Measurements from ENCODE around the gene ADM5.

ADM5 gene

DNA sequence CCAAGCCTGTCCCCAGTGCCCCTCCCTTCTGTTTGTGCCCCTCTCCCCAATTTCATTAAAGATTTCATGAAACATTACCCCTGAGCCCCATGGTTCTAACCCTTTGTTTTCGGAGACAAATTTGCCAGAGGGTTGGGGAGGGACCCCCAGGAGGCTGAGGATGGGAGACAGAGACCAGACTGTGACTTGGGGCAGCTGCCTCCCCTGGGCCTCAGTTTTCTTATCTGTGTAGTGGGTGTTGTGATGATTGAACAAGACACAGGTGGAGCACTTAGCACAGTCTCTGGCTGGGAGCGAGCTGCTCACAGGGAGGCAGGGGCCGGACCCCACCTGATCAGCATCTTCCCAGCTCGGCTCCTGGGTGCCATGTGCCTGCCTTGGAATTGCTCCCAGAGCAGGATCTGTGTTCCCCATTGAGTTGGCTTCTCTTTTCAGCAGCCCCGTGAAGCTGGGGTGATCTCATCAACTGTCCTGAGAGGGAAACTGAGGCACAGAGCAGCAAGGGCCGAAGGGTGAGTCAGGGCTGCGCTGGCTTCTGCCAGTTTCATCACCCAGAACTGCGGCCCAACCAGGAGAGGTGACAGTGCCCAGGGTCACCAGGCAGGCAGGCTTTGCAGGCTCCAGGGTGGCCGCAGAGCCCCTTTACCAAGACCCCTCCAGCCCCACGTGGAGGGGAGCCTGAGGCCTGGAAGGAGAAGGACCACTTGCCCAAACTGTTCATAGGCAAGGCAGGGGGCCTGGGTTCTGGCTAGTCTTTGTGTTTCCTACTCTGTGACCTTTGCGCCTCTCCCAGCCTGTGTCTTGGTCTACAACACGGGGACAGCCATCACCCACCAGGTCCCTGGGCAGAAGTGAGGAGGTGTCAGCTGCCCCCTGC is 30.6 kb upstream of the ADM5 start:
- FAIRE-seq: no peak

DNA sequence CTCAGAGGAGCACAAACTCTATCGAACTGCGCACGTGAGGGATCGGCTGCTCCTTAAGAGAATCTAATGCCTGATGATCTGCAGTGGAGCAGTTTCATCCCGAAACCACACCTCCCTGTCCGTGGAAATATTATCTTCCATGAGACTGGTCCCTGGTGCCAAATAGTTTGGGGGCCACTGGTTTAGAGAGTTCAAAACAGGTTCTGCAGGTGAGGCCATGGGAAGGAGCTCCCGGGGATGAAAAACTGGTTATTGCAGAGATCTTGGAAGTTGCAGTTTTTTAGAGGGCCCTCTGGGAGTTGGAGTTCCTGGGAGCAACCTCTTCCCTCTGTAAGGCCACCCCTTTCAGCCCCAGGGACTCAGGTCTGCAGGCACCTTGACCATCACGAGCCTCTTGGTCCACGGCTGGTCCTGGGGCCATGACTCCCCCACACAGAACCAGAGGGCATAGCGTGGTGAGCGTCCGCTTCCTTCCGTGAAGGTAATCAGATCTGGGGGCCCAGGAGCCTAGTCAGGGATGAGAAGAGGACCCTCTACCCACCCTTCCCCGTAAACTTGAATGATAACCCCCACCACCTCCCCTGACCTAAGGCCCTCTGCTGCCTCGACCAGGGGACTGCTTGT is 28.9 kb upstream of the ADM5 start:
- FAIRE-seq: no peak

DNA sequence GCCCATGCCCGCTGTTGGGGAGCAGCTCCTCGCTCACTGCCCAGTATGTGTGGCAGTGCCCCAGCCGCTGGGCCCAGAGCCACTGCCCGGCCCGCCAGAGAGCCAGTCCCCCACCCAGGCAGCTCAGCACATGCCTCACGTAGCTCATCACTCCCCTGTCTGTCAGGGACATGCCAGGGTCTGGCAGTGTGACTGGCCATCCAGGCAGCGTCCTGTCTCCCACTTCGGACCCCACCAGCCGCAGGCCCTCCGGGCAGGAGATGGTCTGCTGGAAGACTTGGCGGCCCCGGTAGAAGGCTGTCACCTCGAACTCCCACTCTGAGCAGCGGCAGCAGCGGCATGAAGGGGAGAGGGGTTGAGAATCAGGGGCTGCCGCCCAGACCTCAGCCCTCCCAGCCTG is 27.4 kb upstream of the ADM5 start:
- FAIRE-seq: no peak

DNA sequence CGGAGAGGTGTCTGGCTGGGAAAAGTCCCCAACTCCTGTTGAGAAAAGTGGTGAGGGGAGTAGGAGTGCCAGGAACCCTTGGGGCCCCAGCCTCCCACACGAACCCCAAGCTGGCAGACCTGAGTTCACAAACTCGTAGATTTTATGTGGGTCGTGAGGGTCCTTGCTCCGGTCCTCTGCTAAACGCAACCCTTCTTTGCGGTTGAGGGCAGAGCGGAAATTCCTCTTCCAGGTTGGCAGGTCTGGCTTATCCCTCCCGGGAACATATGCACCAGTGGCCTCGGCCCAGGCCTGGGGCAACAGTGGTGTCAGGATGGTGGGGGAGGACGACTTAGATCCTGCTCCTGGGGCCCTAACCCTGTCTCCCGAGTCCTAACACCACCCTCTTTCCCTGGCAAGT is 26.2 kb upstream of the ADM5 start:
- FAIRE-seq: no peak

DNA sequence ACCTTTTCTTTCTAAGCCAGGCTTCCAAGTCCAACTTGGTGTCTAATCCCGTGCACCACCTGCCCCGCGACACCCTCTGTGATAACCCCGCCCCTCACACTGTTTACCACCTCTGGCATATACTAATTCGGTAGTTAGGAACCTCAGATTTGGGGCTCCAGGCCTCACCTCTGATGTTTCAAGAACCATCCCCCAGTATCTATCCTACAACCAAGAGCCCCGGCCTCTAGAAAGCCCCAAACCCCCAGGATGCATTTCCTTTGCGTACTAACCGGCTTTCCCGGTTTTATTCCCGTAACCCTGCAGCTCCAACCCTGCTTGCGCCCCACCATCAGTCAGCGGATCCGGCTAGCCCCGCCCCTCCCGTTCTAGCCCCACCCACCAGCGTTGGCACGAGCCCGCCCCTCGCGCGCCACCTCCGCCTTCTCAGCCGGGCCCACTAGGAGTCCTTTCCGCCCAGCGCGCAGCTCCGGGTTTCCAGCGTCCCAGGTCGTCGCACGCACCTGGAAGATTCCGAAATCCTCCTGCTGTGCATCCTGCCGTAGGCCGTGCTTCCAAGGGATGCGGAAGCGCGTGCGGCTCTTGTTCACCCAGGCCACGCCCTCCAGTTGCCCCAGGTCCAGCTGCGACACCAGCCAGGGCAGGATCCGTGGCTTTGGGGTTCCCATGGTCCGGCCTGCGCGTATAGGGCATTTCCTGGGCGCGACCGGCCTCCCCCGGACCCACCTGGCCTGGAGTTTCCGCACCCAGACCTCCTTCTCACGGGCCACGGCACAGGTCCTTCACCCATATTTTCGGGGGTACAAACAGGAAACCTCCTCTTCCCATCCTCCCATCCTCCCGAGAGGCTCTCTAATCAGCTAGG is 25.0 kb upstream of the ADM5 start:
- FAIRE-seq: no peak

DNA sequence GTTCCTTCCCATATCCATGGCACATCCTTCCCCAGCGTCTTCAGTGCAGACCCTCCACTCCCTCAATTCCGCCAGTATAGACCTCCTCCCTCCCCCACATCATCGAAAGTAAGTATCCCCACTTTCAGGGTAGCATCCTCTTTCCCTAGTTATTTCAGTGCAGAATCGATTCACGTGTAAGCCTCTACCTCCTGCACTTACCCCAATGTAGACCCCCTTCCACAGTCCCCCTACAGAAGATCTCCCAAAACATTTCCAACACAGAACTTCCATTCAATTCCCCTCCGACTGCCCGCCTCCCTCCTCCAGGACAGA is 24.4 kb upstream of the ADM5 start:
- no peak for FAIRE-seq

DNA sequence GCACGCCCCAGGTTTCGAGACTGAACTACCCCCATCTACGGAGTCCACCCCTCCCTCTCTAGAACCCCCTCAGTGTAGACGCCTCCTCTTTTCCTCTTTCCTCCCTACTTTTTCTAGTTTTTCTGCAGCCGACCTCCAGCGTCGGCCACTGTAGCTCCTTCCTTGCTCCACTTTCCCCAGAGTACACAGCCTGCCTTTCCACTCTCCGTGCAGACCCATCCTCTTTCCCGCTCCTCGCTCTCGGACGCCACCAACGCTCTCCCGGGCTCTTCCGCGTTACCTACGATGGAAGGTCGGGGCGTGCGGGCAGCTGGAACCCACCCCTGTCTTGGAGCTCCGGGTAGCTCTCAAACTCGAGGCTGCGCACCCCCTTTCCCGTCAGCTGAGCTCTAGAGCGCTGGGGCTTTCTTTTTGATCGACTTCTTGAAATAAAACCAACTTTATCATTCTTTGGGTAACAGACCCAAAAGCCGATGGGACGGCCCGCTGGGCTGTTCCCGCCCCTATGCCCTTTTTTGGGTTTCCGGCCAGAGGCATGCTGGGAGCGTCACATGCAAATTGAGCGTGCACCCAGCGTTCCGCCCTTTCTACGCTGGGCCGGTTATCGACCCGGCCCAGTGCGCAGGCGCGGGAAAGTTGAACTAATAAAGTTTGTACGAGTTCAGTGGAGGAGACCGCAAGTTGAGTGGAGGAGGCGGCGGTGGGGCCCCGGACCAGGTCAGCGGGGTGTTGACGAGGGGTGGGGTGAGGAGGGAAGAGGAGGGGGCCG is 23.9 kb upstream of the ADM5 start, which contains the start of the genes BCL2L12 and IRF3:
Gene BCL2L12, plus strand, starts transcription at position 583 of the 769 bp plus-strand sequence. CDS start 760 bp downstream, outside the sequence.
Gene IRF3, minus strand, starts transcription at position 507 of the 769 bp plus-strand sequence. CDS start 1,019 bp downstream, outside the sequence.
- peak; percentile 94 for FAIRE-seq

DNA sequence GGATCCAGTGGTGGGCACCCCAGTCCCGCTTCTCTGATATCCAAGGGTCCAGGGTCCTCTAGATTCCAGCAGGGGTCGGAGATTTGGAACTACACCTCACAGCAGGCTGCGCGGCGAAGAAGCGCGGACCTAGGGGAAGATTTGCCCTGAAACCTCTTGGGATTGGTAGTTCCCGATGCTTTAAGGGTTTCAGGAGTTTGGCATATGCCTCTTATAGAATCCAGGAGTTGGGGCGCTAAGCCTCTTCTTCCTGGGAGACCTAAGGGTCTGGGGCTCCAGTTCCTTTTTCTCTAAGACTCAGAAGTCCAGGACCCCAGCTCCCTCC is 23.3 kb upstream of the ADM5 start:
- no peak for FAIRE-seq

DNA sequence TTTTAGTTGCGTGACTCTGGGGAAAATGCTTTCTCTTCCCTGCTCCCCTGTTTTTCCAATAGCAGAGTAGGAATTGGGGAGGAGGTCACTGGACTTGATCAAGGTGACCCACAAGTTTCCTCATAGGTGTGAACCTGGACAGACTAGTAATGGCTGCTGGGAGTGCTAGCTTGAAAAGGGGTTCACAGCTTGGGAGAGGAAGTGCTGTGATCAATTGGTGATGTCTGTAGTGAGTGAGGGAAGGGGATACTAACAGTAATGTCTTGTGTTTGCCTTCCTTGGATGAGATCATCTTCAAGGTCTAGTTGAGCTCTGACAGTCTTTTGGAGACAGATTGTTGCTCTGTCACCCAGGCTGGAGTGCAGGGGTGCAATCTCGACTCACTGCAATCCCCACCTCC is 21.9 kb upstream of the ADM5 start:
- FAIRE-seq: no peak

DNA sequence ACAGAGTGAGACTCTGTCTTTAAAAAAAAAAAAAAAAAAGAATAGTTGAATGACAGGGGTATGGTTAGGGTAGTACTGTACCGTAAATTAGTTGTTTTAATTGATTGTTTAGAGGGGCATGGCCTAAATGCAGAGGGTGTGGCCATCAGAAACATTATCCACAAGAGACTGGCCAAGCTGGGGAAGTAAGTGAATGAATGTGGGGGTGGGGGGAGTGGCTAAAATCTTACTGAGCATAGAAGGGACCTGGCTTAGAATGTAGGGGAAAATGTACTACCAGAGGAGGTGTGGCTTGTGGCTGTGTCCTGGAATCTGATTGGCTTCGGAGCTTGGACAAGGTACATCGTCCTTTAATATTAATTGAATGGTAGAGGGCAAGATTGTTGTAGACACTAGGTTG is 19.9 kb upstream of the ADM5 start:
- no peak for FAIRE-seq

DNA sequence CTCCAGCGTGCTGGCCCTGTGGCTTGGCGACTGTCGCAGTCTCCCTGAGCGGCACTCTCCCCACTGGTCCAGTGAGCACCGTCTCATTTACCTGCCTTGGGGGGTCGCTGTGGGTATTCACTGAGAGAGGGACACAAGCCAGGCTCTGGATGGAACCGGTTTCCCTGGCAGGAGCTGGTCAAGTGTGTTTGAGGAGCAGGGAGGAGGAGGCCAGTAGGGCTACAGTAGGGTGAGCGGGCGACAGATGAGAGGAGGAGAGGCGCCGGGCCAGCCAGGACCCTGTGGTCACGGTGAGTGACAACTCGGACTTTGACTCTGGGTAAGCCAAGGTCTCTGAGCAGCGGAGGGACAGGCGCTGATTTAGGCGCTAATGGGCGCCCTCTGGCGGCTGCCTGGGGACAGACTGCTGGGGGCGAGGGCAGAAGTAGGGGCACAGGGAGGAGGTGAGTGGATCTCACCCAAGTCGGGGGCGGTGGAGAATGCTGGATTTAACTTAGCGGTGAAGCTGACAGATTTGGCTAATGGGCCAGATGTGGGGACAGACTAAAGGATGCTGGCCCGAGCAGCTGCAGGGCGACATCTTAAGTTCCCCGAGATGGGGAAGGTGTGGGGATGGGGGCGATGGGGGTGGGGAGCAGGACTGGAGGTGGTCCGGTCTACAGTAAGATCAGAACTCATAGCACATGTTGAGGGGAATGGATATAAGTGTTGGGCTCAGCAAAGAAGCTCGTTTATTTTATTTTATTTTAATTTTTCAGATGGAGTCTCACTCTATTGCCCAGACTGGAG is 17.1 kb upstream of the ADM5 start:
- no peak for FAIRE-seq

DNA sequence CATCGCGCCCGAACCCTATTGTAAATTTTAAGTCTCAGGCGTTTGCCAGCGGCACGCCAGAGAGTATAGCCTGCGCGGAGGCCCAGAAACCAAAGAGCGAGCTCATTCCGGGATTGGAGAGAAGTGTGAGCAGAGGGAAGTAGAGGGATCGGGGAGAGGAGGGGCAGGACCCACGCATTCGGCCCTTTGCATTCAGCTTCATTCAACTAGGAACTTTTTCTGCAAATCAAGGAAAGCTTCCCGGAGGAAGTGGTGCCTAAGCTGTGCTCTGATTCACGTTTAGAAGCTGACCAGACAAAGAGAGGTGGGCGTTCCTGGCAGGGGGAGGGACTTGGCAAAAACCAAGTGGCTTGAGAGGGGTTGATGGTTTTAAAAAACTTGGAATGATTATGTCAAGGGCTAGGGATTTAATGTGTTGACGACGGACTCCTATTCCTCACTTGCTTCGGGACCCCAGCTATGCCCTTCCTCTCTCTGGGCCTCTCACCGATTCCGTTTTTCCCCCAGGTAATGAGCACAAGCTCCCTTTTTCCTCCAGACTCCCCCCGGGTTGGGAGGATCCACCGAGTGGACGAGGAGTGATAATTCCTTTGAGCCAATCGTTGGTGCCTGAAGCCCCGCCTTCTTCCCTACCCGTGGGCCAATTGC is 13.1 kb upstream of the ADM5 start:
- FAIRE-seq: no peak

DNA sequence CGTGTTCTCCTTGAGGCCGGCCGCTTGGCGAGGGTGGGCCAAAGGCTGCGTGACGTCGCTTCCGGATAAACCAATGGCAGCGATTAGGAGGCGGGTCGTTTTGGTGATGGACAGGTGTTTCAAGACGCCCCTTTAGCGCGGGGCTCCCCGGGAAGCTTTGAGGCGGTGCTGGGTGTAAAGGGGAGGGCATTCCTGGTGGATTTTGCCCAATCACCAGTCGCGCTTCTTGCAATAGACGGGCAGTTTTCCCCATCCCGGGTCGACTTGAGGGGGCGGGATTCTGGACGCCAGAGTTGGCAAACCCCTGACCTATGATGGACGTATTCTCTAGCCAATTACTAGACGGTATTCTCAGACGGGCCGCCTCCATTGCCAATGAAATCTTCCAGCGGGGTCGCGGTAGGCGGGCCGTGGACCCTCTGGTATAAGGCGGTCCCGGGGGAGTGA is 12.6 kb upstream of the ADM5 start:
- peak; percentile 100 for FAIRE-seq

DNA sequence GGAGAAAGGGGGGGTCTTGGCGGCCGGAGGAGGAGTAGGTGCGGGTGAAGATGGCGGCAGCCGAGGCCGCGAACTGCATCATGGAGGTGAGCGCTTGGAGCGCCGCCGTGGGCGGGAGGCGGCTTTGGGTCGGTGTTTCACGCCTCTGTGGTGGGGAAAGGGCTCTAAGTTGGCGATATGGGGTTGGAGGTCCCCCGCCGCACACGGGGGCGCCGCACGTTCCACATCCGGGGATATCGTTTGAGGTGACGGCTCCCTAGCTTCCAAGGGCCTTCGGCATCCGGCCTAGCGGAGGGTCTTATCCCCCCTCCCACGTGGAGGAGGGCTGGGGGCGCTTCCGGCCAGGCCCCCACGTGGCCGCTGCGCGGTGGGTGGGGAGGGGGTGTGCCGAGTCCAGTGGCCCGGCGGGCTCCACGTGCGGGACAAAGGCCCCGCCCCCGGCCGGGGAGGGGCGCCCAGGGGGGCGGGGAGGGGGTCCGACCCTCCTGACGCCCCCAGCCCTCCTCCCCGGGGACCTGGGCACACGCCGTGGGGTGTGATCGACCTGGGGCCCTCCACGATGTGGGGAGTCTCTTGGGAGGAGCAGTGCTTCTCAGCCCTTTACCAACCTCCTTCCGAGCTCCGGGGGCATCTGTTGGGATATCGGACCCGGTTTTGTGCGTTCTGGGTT is 12.0 kb upstream of the ADM5 start, which contains the start of gene PRMT1:
Gene PRMT1, plus strand, starts transcription at position 41 of the 670 bp plus-strand sequence. Its CDS starts 10 bp downstream, at position 51.
- no peak for FAIRE-seq

DNA sequence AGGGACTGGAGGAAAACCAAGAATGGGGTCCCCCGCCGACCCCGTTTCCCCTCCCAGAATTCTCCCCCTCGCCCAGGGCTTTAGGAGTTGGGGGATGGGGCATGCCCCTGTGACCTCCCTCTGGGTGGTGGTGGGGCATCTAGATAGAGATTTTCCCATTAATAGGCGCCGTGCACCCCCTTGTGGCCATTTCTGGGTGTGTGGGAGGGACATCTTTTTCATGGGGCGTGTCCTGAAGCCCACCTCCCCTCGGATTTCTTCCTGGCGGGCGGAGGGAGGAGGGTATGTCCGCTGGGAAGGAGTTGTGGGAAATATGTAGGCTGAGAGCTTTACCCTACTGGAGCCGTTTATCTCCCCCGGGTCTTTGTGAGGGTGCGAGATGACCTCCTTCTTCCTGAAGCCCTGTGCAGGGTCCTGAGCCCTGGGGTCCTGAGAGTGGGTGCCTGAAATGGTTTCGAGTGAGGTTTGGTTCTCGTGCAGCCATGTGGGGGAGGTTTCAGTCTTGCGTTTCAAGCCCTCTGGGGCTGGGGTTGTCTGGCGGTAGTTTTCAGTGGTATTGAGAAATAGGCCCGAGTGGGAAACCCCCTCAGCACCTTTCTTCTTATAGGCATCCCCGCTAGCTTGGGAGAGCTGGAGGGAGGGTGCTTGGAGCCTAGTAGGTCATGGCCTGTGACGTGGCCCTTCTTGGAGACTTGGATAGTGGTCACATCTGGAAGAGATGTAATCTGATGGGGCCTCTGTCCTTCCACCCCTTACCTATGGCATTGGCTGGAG is 11.3 kb upstream of the ADM5 start:
- no peak for FAIRE-seq

DNA sequence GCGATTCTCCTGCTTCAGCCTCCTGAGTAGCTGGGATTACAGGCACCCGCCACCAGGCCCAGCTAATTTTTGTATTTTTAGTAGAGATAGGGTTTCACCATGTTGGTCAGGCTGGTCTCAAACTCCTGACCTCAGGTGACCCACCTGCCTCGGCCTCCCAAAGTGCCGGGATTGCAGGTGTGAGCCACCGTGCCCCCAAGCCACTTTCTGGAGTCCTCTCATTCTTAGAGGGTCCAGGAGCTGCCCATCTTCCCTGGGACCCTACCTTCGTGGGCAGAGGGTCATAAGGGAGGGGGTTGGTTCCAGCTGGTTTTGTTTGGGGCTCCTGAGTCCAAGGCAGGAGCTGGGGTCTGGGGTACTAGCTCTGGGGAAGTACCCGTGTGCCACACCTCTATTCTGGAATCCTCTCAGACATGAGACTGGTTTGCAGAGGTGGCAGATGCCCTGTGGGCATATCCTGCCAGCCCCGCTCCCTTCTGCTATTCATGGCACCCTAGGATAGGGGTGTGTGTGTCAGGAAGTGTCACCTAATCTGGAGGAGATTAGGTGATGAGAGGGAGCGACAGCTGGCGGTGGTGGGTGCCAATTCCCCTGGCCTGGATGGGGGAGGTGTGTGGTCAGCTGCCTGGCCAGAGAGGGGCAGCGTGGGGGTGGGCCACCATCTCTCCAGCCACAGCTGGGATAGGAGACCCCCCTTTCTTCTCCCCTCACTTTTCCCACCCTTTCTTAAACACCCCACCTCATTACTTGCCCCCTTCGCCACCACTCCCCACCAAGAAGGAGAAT is 10.2 kb upstream of the ADM5 start:
- no peak for FAIRE-seq

DNA sequence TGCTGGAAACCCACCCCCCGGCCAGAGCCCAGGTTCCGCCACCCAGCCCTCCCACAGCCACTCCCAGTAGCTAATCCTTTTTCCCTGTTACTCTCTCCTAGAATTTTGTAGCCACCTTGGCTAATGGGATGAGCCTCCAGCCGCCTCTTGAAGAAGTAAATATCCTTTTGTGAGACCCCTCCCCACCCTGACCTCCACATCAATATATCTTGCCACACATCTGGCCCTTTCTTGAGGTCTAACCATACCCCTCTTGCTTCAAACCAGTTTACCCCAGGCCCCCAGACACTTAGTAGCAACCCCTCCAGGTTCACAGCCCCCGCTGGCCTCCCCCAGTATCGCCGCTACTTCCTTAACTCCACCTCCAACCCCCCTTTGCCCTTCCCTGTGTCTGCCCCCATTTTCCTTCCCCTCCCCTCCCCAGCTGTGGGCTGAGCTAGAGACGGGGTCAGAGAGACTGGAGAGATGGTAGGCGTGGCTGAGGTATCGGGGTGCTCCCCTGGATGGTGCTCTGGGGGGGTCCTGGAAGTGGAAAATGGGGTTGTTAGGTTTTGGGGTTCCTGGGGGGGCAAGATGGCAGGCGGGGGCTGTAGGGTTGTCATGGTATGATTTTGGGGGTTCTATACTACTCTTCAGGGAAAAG is 9.5 kb upstream of the ADM5 start:
- FAIRE-seq: no peak

Measured in endometrium (tissue), 2 donors.